Epithelial cell of esophagus (primary cell): ENCODE measurements around the gene PTRH2.
"Not testable (repeated sequence)": the region's sequence is repeated elsewhere in the genome, so short reads cannot be mapped to it uniquely, and the experiment has no call there.

Source experiments
- DNase-seq: peaks from one replicate; pipeline ENCODE4 v3.0.0; 2010; ENCODE audit warnings: low read depth
- H3K4me3 ChIP-seq: 2 replicates; pipeline ENCODE4 v1.5.1; 2011; ENCODE audit warnings: mild to moderate bottlenecking, low read length, control low read depth
- CTCF ChIP-seq: IDR thresholded peaks from 2 replicates; pipeline ENCODE4 v1.5.1; 2011; ENCODE audit warnings: low read depth, mild to moderate bottlenecking, low read length, control low read depth, inconsistent platforms; ENCODE audit not compliant: insufficient read depth; ENCODE audit errors: missing control alignments

Gene PTRH2

GRCh38 chr17:59676716-59677115, 30.5 kb downstream of the PTRH2 start:
- TF ChIP-seq CTCF: no peak
- no peak overlapping the region for H3K4me3 ChIP-seq
- DNase-seq: no peak

- DNase-seq: no peak
- TF ChIP-seq CTCF: no peak
These were observed 32.0 kb downstream of the PTRH2 start for GRCh38 chr17:59675231-59675630.

GRCh38 chr17:59671386-59671785, 35.8 kb downstream of the PTRH2 start:
- DNase-seq: no peak
- no peak for TF ChIP-seq CTCF
- H3K4me3 ChIP-seq: no peak overlapping the region

More at GRCh38 chr17:59675231-59675630, 32.0 kb downstream of the PTRH2 start:
- H3K4me3 ChIP-seq: no peak overlapping the region

- H3K4me3 ChIP-seq: no peak overlapping the region
- DNase-seq: no peak
- TF ChIP-seq CTCF: no peak
These were observed 37.3 kb downstream of the PTRH2 start for GRCh38 chr17:59669944-59670343.

GRCh38 chr17:59669411-59669810, 37.8 kb downstream of the PTRH2 start:
- no peak for DNase-seq
- H3K4me3 ChIP-seq: no peak overlapping the region
- no peak for TF ChIP-seq CTCF

- no peak for TF ChIP-seq CTCF
- no peak overlapping the region for H3K4me3 ChIP-seq
- DNase-seq: peak; percentile 63
These were observed 38.4 kb downstream of the PTRH2 start for GRCh38 chr17:59668816-59669215.

GRCh38 chr17:59666235-59666634, 41.0 kb downstream of the PTRH2 start:
- H3K4me3 ChIP-seq: no peak overlapping the region
- no peak for TF ChIP-seq CTCF
- peak; percentile 50 for DNase-seq

- not testable (repeated sequence) for H3K4me3 ChIP-seq
- peak; percentile 47 for DNase-seq
These were observed 50.6 kb downstream of the PTRH2 start for GRCh38 chr17:59656624-59657023.
